GM13976 (cell line): ENCODE results near the gene TNIP2.
"Not testable (repeated sequence)": the region's sequence is repeated elsewhere in the genome, so short reads cannot be mapped to it uniquely, and the experiment has no call there.

Experiments
- DNase-seq: peaks from one replicate; pipeline ENCODE4 v3.0.0; 2012; ENCODE audit warnings: low spot score
- in situ Hi-C: fragments of 300-500 bp; cut with MboI; formaldehyde crosslinking; loops from one replicate; pipeline ENCODE4 v1.12.0; 2022; ENCODE audit warnings: low sequenced_read_pairs, mixed read lengths, inconsistent platforms; ENCODE audit not compliant: unreplicated experiment
- TF ChIP-seq, protein P1 (sequence below): IDR thresholded peaks from 2 replicates; pipeline ENCODE4 v1.5.1; 2012; ENCODE audit warnings: borderline replicate concordance, mild to moderate bottlenecking; ENCODE audit not compliant: insufficient read depth; ENCODE audit errors: extremely low read depth, missing control alignments, control extremely low read depth

Gene TNIP2

DNA sequence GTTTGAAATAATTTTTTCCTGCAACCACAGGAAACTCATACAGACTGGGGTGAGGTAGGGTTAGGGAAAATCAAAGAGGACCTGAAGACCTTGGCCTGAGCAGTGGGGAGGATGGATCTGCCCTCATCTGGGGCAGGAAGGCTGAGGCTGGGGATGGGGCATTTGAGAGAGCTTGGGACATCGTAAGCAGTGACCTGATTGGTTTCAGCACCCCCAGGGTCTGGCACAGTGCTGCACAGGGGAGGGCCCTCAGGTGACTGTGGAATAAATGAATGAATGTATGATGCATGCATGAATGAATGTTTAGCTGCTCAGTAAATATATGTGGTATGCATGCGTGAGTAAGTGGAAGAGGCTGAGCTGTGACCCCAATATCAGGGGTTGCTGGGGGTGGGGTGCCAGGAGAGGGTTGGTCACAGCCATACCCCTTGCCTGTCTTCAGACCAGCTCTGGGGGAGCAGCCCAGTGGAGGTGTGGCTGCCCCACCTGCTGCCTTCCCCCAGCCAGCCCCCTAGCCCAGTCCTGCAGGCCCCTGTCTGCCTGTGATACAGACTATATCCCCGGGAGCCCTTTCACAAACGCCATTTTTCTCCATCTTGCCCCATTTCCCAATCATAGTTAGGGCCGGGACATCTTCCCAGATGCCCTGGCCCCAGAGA, 11.0 kb upstream of the TNIP2 start:
- peak; percentile 8 for DNase-seq
- in situ Hi-C loops = loop anchor here (5.0 kb wide), 1 partner anchor 160 kb away; no protein-coding TSS in a partner anchor
- TF ChIP-seq, protein P1, sequence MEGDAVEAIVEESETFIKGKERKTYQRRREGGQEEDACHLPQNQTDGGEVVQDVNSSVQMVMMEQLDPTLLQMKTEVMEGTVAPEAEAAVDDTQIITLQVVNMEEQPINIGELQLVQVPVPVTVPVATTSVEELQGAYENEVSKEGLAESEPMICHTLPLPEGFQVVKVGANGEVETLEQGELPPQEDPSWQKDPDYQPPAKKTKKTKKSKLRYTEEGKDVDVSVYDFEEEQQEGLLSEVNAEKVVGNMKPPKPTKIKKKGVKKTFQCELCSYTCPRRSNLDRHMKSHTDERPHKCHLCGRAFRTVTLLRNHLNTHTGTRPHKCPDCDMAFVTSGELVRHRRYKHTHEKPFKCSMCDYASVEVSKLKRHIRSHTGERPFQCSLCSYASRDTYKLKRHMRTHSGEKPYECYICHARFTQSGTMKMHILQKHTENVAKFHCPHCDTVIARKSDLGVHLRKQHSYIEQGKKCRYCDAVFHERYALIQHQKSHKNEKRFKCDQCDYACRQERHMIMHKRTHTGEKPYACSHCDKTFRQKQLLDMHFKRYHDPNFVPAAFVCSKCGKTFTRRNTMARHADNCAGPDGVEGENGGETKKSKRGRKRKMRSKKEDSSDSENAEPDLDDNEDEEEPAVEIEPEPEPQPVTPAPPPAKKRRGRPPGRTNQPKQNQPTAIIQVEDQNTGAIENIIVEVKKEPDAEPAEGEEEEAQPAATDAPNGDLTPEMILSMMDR = no peak

DNA sequence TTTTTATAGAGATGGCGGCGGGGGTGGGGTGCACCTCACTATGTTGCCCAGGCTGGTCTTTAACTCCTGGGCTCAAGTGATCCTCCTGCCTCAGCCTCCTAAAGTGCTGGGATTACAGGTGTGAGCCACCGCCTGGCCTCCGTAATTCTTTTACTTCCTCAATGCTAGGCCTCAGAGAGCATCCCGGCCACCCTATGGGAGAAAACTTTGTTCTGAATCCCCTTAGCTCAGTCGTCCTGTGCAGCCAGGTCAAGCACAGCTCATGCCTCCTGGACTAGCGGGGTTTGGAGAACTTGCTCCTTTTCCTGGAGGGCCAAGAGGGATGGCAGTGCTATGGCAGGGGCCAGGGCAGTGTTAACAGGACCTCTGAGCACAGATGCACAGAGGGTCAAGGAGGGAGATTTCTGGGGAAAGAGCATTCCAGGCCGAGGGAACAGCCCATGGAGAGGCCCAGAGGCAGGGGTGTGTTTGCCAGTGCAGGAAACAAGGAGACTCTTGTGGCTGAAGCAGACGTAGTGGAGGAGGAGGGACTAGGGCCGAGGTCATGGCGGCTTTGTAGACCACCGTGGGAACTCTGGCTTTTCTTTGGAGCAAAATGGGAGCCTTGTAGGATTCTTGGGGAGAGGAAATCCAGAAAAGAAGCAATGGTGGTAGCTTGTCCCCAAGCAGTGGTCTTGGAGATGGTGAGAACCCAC, 9.8 kb upstream of the TNIP2 start:
- in situ Hi-C loops = loop anchor here (5.0 kb wide), 1 partner anchor 161 kb away; no protein-coding TSS in a partner anchor
- TF ChIP-seq, protein P1 = no peak
- peak; percentile 3 for DNase-seq

DNA sequence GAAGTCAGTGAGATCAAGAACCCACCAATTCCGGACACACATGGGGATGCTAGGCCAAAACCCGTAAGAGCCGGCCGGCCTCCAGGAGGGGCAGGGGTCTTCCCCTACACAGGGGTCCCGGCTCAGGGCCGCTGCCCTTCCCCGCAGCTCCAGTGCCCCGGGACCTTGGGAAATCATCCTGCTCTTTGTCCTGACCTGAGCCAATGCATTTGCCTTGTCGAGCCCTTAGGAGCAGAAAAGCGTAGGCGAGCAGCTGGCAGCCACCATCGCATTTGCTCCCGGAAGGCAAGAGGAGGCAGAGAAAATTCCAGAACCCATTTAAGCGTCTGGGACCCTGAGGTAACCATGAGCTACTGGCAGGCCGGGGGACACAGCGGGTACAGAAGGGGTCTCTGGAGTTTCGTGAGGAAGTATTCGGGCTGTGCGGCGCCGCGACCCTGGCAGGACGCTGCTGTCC, 7.4 kb upstream of the TNIP2 start:
- peak; percentile 18 for DNase-seq
- in situ Hi-C loops = no loop called here
- TF ChIP-seq, protein P1 = no peak

DNA sequence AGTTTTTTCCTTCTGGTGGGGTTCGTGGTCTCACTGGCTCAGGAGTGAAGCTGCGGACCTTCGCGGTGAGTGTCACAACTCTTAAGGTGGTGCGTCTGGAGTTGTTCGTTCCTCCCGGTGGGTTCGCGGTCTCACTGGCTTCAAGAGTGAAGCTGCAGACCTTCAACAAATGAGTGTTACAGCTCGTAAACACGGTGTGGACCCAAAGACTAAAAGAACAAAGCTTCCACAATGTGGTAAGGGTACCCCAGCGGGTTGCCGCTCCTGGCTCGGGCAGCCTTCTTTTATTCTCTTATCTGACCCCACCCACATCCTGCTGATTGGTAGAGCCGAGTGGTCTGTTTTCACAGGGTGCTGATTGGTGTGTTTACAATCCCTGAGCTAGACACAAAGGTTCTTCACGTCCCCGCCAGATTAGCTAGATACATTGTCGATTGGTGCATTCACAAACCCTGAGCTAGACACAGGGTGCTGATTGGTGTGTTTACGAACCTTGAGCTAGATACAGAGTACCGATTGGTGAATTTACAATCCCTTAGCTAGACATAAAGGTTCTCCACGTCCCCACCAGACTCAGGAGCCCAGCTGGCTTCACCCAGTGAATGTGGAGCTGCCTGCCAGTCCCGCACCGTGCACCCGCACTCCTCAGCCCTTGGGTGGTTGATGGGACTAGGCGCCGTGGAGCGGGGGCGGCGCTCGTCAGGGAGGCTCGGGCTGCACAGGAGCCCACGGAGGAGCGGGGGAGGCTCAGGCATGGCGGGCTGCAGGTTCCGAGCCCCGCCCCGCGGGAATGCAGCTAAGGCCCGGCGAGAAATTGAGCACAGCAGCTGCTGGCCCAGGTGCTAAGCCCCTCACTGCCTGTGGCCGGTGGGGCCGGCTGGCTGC, 6.6 kb upstream of the TNIP2 start:
- DNase-seq, in situ Hi-C loops: not testable (repeated sequence)

DNA sequence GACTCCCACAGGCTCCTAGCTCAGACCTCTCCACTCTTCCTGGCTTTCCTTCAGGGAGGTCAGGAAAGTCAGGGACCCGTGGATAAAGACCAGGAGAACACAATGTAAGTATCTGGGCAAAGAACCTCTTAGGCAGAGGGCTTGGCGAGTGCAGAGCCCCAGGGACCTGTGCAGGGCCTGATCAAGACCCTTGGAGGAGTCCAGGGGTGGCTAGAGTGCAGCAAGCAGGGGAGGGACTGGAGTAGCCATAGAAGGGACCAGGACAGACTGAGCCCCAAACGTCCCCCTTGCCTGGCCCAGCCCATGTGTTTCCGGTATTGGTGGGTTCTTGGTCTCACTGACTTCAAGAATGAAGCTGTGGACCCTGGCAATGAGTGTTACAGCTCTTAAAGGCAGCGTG, 5.9 kb upstream of the TNIP2 start:
- in situ Hi-C loops = no loop called here
- DNase-seq = no peak
- TF ChIP-seq, protein P1 = no peak

DNA sequence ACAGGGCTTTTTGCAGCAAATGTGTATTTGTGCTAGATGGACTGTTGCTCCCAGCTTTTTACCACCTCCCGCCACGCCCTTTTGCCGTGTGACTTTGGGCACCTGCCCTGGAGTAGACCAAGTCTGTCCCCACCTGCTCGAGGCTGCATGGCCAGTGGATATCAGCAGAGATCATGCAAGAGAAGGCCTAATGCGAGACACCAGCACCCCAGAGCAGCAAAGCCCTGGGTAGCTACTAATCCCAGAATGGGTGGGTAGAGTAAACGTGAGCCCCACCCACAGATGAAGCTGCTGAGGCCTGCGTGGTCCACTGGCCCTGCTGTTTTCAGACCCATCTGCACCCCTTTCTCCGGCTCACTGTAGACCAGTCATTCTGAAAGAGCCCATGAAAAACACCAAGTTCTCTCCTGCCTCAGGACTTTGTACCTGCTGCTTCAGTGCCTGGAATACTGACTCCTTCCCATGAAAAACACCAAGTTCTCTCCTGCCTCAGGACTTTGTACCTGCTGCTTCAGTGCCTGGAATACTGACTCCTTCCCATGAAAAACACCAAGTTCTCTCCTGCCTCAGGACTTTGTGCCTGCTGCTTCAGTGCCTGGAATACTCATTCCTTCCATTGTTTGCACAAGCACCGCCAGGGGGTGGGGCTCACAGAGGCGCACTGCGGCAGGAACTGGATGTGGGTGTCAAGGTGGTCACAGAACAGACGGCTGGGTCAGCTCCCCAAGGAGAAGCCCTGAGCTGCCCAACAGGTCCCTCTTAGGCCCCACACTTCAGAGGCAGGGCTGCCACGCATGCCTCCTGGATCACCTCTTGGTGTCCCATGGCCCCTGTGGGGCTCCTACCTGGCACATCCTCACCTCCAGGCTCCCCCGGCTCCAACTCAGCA, 5.1 kb upstream of the TNIP2 start:
- TF ChIP-seq, protein P1 = no peak
- peak; percentile 11 for DNase-seq
- in situ Hi-C loops = no loop called here
